Esophagus squamous epithelium (tissue), 5 donors: ENCODE measurements around the gene HK2. TPM values are rescaled to one million over a fixed set of nuclear protein-coding genes. Genes with fewer than 3 reads are reported as not detected.

ENCODE experiments used
- DNase-seq: peaks from one replicate; lab custom pipeline; 2025; lab: John Stamatoyannopoulos, UW
- H3K27ac ChIP-seq, 4 donors: fragments of 200-600 bp; sonication (generic); one replicate each; pipeline ENCODE4 v1.5.1; 2016 to 2019; ENCODE audit warnings: mild to moderate bottlenecking in 1 of 4
- H3K27me3 ChIP-seq, 4 donors: fragments of 200-600 bp; sonication (generic); 1 replicate in 3 of 4; 2 replicates in 1 of 4; pipeline versions ENCODE4 v1.5.1 to v1.6.0; 2017 to 2021; ENCODE audit warnings: antibody characterized with exemption in 1 of 4
- H3K36me3 ChIP-seq, 3 donors: fragments of 200-600 bp; sonication (generic); one replicate each; pipeline ENCODE4 v1.5.1; 2016 to 2019
- H3K4me1 ChIP-seq, 3 donors: fragments of 200-600 bp; sonication (generic); one replicate each; pipeline ENCODE4 v1.5.1; 2017 to 2019
- H3K4me3 ChIP-seq, 4 donors: fragments of 200-600 bp; sonication (generic); 1 replicate in 3 of 4; 2 replicates in 1 of 4; pipeline ENCODE4 v1.5.1; 2016 to 2019; ENCODE audit warnings: mild to moderate bottlenecking in 2 of 4, moderate library complexity in 1 of 4
- H3K9me3 ChIP-seq, 3 donors: fragments of 200-600 bp; sonication (generic); one replicate each; pipeline ENCODE4 v1.5.1; 2016 to 2019
- POLR2A ChIP-seq, 4 donors: fragments of 450-650 bp; IDR thresholded peaks; one replicate each; pipeline ENCODE4 v1.6.1; 2017; ENCODE audit warnings: antibody characterized with exemption in 4 of 4, mild to moderate bottlenecking in 4 of 4, moderate library complexity in 3 of 4
- WGBS, 2 donors: methylation state at CpG; one replicate each; pipeline ENCODE4 v1.1.5; 2018; 5-methylcytosine and 5-hydroxymethylcytosine counted together
- intact Hi-C: fragments of 100-400 bp; cut with DNase I; formaldehyde crosslinking; loops from one replicate; pipeline ENCODE4 v1.15.0; 2022
- total RNA-seq, 4 donors: library from RNA; depleted of rRNA; stranded (reverse); fragments of >200 nt; gene quantifications; one replicate each; pipeline ENCODE4 v1.1.0, GENCODE V29; 2016
- TF ChIP-seq, protein P1 (sequence below), 6 experiments: fragments of 450-650 bp in 4 of 6; fragments of 200-600 bp in 2 of 6; sonication (generic) in 2 of 6; IDR thresholded peaks; one replicate each; pipeline ENCODE4 v1.5.1; 2016 to 2019; ENCODE audit warnings: antibody characterized with exemption in 6 of 6, mild to moderate bottlenecking in 4 of 6, moderate library complexity in 4 of 6
- donor health status: DM: yes; HTN: yes; CAD: no.

The HK2 gene
- total RNA-seq, 4 donors from 2014 or later, result 11.2 to 45.4 (median 25.1) TPM

DNA sequence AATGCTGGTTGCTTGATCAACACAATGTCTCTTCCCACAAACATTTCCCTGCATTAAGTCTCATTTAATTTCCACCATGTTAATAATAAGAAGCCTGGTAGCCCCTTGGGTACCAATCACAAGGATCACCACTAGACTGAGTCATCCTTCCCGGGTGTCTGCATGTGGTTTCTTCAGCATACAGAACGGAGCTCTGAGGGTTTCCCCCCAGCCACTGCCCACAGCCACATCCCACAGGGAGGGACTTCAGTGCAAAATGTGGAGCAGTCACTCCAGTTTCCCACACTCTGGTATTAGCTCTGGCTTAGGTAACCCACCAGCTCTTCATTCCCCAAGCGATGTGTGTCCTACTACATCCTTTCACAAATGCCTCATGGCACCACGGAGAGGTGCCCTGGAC is 81.8 kb downstream of the HK2 start:
- no peaks in the 10 kb centered on the region for H3K36me3 ChIP-seq
- no peak overlapping the region for H3K4me3 ChIP-seq
- no peak for TF ChIP-seq POLR2A (IDR thresholded peaks at IDR 0.05)
- TF ChIP-seq, protein P1, sequence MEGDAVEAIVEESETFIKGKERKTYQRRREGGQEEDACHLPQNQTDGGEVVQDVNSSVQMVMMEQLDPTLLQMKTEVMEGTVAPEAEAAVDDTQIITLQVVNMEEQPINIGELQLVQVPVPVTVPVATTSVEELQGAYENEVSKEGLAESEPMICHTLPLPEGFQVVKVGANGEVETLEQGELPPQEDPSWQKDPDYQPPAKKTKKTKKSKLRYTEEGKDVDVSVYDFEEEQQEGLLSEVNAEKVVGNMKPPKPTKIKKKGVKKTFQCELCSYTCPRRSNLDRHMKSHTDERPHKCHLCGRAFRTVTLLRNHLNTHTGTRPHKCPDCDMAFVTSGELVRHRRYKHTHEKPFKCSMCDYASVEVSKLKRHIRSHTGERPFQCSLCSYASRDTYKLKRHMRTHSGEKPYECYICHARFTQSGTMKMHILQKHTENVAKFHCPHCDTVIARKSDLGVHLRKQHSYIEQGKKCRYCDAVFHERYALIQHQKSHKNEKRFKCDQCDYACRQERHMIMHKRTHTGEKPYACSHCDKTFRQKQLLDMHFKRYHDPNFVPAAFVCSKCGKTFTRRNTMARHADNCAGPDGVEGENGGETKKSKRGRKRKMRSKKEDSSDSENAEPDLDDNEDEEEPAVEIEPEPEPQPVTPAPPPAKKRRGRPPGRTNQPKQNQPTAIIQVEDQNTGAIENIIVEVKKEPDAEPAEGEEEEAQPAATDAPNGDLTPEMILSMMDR (IDR thresholded peaks at IDR 0.05), result no peak
- intact Hi-C loops, result no loop called here
- no peaks in the 10 kb centered on the region for H3K9me3 ChIP-seq
- peaks cover 0 to 9% (median 0%) of the 10 kb centered on the region in 3 donors for H3K4me1 ChIP-seq
- 58 to 66% methylated on average over 4 of the region's 4 CpGs for WGBS, 2 donors
- no peak overlapping the region for H3K27ac ChIP-seq
- peaks cover 0 to 59% (median 0%) of the 10 kb centered on the region in 4 donors for H3K27me3 ChIP-seq
- no peak for DNase-seq

DNA sequence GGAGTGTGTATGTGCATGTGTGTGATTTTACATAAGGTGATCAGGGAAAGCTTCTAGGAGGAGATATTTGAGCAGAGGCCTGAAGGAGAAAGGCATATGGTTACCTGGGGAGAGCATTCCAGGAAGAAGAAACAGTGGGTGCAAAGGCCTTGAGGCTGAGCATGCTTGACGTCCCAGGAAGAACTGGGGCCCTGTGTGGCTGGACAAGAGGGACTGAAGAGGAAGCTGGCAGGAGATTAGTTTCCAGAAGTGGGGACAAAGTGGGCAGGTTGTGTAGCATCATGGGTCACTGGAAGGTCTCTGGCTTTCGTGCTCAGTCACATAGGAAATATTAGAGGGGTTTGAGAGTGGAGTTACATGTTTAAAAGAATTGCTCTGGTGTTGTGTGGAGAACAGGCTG is 82.5 kb downstream of the HK2 start:
- 49 to 67% methylated on average over 2 of the region's 2 CpGs for WGBS, 2 donors
- H3K27ac ChIP-seq, result no peak overlapping the region
- peaks cover 0 to 57% (median 0%) of the 10 kb centered on the region in 4 donors for H3K27me3 ChIP-seq
- DNase-seq, result no peak
- H3K4me1 ChIP-seq, result peaks cover 0 to 9% (median 0%) of the 10 kb centered on the region in 3 donors
- no peaks in the 10 kb centered on the region for H3K36me3 ChIP-seq
- intact Hi-C loops, result no loop called here
- H3K9me3 ChIP-seq, result no peaks in the 10 kb centered on the region
- TF ChIP-seq POLR2A (IDR thresholded peaks at IDR 0.05), result no peak
- H3K4me3 ChIP-seq, result no peak overlapping the region

DNA sequence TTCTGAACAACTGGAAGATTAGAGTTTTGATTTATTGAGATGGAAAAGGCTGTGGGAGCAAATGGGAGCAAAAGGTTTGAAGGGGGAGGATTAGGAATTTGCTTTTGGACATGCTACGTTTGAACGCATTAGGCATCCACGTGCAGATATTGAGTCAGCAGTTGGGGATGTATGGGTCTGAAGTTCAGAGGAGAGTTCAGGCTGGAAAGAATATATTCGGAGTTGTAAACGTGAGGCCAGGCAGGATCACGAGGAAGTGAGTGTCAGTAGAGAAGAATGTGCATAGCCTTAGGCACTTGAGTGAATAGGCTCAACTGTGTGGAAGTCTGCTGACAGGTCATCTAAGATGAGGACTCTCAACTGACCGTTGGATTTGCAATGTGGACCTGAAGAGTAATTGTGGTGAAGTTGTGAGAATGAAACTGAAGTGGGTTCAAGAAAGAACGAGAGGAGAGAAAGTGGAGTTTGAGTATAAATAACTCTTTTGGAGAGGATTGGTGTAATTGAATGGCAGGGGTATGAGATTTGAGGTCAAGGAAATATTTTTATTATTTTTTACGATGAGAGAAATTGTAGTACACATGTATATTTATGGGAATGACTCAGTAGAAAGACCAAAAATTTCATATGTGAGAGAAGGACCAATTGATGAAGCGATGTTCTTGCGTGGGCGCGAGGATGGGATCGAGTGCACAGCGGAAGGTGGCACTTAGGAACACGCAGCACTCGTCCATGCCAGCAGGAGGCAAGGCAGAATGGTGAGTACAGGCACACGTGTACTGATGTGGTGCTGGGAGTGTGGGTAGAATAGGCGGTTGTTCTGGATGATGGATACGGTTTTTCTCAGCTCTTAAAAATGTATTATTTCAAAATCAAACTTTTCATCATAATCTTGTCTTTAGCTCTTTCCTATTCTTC is 84.0 kb downstream of the HK2 start:
- Histone ChIP-seq H3K27me3 (peaks cover 0 to 41% (median 0%) of the 10 kb centered on the region in 4 donors), H3K9me3 (no peaks in the 10 kb centered on the region), H3K4me3 (no peak overlapping the region), H3K36me3 (no peaks in the 10 kb centered on the region), H3K4me1 (peaks cover 0 to 9% (median 0%) of the 10 kb centered on the region in 3 donors), H3K27ac (no peak overlapping the region)
- intact Hi-C loops, result no loop called here
- TF ChIP-seq, protein P1 (IDR thresholded peaks at IDR 0.05), result no peak
- TF ChIP-seq POLR2A (IDR thresholded peaks at IDR 0.05), result no peak
- 67 to 70% methylated on average over 20 of the region's 20 CpGs for WGBS, 2 donors
- no peak for DNase-seq

DNA sequence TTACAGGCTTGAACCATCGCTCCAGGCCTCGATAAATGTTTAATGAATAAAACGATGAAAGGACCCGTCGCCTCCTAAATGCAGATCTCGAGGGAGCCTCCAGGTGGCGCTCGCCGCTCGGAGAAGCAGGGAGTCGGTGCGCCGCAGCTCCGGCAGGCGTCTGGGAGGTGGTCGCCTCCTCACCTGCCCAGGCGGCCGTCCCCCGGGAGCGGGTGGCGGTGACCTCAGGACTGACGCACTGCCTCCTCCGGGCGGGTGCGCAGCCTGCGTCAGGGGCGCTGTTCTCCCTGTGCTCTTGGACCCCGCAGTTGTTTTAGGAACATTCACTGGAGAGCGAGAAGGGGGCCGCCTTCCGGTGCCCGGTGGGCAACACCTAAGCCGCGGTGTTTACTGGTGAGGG is 85.9 kb downstream of the HK2 start:
- TF ChIP-seq POLR2A (IDR thresholded peaks at IDR 0.05), result no peak
- TF ChIP-seq, protein P1 (IDR thresholded peaks at IDR 0.05), result peak; percentile 69 to 84 (median 82)
- H3K4me1 ChIP-seq, result peaks cover 0 to 9% (median 0%) of the 10 kb centered on the region in 3 donors
- no peak overlapping the region for H3K27ac ChIP-seq
- H3K27me3 ChIP-seq, result peaks cover 0 to 41% (median 0%) of the 10 kb centered on the region in 4 donors
- intact Hi-C loops, result loop anchor here (10.0 kb wide), 1 partner anchor 485 kb away; no protein-coding TSS in a partner anchor
- H3K4me3 ChIP-seq, result peak overlapping the region in 3 of 4 donors; percentile 23 to 52 (median 31)
- no peak for DNase-seq
- WGBS, 2 donors, result 4 to 8% methylated on average over 16 to 23 of the region's 34 CpGs
- H3K36me3 ChIP-seq, result no peaks in the 10 kb centered on the region
- H3K9me3 ChIP-seq, result no peaks in the 10 kb centered on the region

DNA sequence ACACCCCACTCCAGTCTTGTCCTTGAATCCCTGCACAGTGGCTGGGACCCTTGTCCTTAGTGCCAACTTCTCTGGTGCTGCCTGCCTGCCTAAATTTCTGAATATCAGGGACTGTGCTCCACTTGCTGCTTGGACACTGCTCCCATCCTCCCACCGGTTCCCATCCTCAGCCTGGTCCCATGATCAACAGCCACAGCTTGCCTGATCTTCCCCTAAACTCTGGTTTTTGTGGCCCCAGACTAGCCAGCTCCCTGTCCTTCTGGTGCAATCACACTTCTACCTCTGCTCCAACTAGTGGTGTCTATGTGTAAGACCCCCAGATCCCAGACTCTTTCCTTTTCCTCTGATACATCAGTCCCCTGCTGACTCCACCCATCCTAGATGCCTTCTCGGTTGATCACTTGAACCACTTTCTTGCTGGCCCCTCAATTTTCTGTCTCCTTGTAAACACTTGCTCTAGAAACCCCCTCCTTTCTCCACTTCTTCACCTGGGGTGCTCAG is 87.4 kb downstream of the HK2 start:
- intact Hi-C loops, result loop anchor here (10.0 kb wide), 1 partner anchor 484 kb away; no protein-coding TSS in a partner anchor

More for the DNA sequence above, 87.4 kb downstream of the HK2 start:
- Histone ChIP-seq H3K27ac (no peak overlapping the region), H3K36me3 (no peaks in the 10 kb centered on the region), H3K9me3 (no peaks in the 10 kb centered on the region), H3K4me1 (peaks cover 0 to 9% (median 0%) of the 10 kb centered on the region in 3 donors), H3K4me3 (no peak overlapping the region), H3K27me3 (peaks cover 0 to 36% (median 0%) of the 10 kb centered on the region in 4 donors)
- WGBS, 2 donors, result 88 to 96% methylated on average over 2 of the region's 2 CpGs
- no peak for DNase-seq
- no peak for TF ChIP-seq POLR2A (IDR thresholded peaks at IDR 0.05)
- TF ChIP-seq, protein P1 (IDR thresholded peaks at IDR 0.05), result no peak
